ENCODE data around the gene SH3RF1.

SH3RF1 gene

GRCh38 chr4:169063441-169063840 is 207.3 kb downstream of the SH3RF1 start:
- DNase-seq (ENCODE audit: low spot score) = no peak

- no peak for DNase-seq (ENCODE audit: low spot score)
These were observed 207.9 kb downstream of the SH3RF1 start for GRCh38 chr4:169062897-169063244.

GRCh38 chr4:169061386-169061785 is 209.4 kb downstream of the SH3RF1 start:
- no peak for DNase-seq (ENCODE audit: low spot score)

GRCh38 chr4:169060391-169061091 is 210.2 kb downstream of the SH3RF1 start:
- DNase-seq (ENCODE audit: low spot score) = no peak

- no peak for DNase-seq (ENCODE audit: low spot score)
These were observed 211.2 kb downstream of the SH3RF1 start for GRCh38 chr4:169059306-169060211.

- DNase-seq (ENCODE audit: low spot score) = no peak
These were observed 212.4 kb downstream of the SH3RF1 start for GRCh38 chr4:169058312-169058711.

GRCh38 chr4:169054879-169055278 is 215.9 kb downstream of the SH3RF1 start:
- DNase-seq (ENCODE audit: low spot score) = no peak

- DNase-seq (ENCODE audit: low spot score) = no peak
These were observed 218.2 kb downstream of the SH3RF1 start for GRCh38 chr4:169052594-169052945.

GRCh38 chr4:169051761-169052593 is 218.8 kb downstream of the SH3RF1 start:
- no peak for DNase-seq (ENCODE audit: low spot score)

GRCh38 chr4:169050881-169051760 is 219.6 kb downstream of the SH3RF1 start:
- DNase-seq (ENCODE audit: low spot score) = no peak

GRCh38 chr4:169050284-169050683 is 220.5 kb downstream of the SH3RF1 start:
- DNase-seq (ENCODE audit: low spot score) = no peak

GRCh38 chr4:169048868-169049414 is 221.8 kb downstream of the SH3RF1 start:
- DNase-seq (ENCODE audit: low spot score) = no peak

GRCh38 chr4:169047956-169048355 is 222.8 kb downstream of the SH3RF1 start:
- DNase-seq (ENCODE audit: low spot score) = no peak

GRCh38 chr4:169045862-169046584 is 224.7 kb downstream of the SH3RF1 start:
- no peak for DNase-seq (ENCODE audit: low spot score)

GRCh38 chr4:169044714-169045447 is 225.9 kb downstream of the SH3RF1 start:
- no peak for DNase-seq (ENCODE audit: low spot score)
